Vagina (tissue), 2 donors: Measurements from ENCODE around the gene LRRC70.

Source experiments
- POLR2A ChIP-seq, 2 donors: fragments of 450-650 bp; IDR thresholded peaks; one replicate each; pipeline ENCODE4 v1.6.1; 2017; ENCODE audit warnings: antibody characterized with exemption in 2 of 2, mild to moderate bottlenecking in 2 of 2, moderate library complexity in 2 of 2
- POLR2AphosphoS5 ChIP-seq, 2 donors: sonication (generic); formaldehyde crosslinking; IDR thresholded peaks; one replicate each; pipeline ENCODE4 v1.9.0; 2017; ENCODE audit warnings: antibody characterized with exemption in 2 of 2, mild to moderate bottlenecking in 2 of 2, low read depth in 1 of 2; ENCODE audit not compliant: insufficient read depth in 1 of 2

GRCh38 chr5:62575066-62575465 lies 3.6 kb upstream of the LRRC70 start:
- no peak for TF ChIP-seq POLR2A (IDR thresholded peaks at IDR 0.05)
- TF ChIP-seq POLR2AphosphoS5 (IDR thresholded peaks at IDR 0.05; ENCODE audit: insufficient read depth in 1 of 2, low read depth in 1 of 2) = no peak
